ENCODE results near the gene NPB.
A peak's percentile ranks its signal among the peaks of the same experiment; 100 is the strongest.

Gene NPB

GRCh38 chr17:81870131-81870980, 31.7 kb upstream of the NPB start:
- peak; percentile 59 for DNase-seq

GRCh38 chr17:81870981-81871386, 31.1 kb upstream of the NPB start, which contains the start of gene ARHGDIA:
ARHGDIA (minus strand) TSS chr17:81871337; CDS start chr17:81869930, 1,407 bp downstream.
- no peak for DNase-seq

- peak; percentile 97 for DNase-seq
These were observed 30.4 kb upstream of the NPB start for GRCh38 chr17:81871387-81872230.

GRCh38 chr17:81877569-81877968, 24.5 kb upstream of the NPB start:
- DNase-seq, result no peak

GRCh38 chr17:81878294-81878693, 23.7 kb upstream of the NPB start:
- no peak for DNase-seq

GRCh38 chr17:81879121-81879520, 22.9 kb upstream of the NPB start:
- no peak for DNase-seq

GRCh38 chr17:81884520-81884919, 17.5 kb upstream of the NPB start:
- DNase-seq, result no peak

- no peak for DNase-seq
These were observed 17.1 kb upstream of the NPB start for GRCh38 chr17:81884968-81885367.

- no peak for DNase-seq
These were observed 16.6 kb upstream of the NPB start for GRCh38 chr17:81885454-81885853.

- no peak for DNase-seq
These were observed 16.0 kb upstream of the NPB start for GRCh38 chr17:81885869-81886548.

GRCh38 chr17:81888105-81888987, 13.7 kb upstream of the NPB start:
- no peak for DNase-seq

GRCh38 chr17:81888988-81889595, 12.9 kb upstream of the NPB start:
- DNase-seq, result no peak

- DNase-seq, result no peak
These were observed 12.4 kb upstream of the NPB start for GRCh38 chr17:81889602-81890001.

- peak; percentile 49 for DNase-seq
These were observed 11.4 kb upstream of the NPB start for GRCh38 chr17:81890447-81891302.

GRCh38 chr17:81891303-81891552, 10.8 kb upstream of the NPB start:
- DNase-seq, result no peak

- DNase-seq, result no peak
These were observed 6.6 kb upstream of the NPB start for GRCh38 chr17:81895400-81895799.

- DNase-seq, result no peak
These were observed 3.8 kb upstream of the NPB start for GRCh38 chr17:81898029-81898866.

GRCh38 chr17:81898885-81899284, 3.2 kb upstream of the NPB start:
- DNase-seq, result no peak

GRCh38 chr17:81899514-81900166, 2.4 kb upstream of the NPB start:
- no peak for DNase-seq
